HepG2 (cell line): ENCODE measurements around the gene EGFL8. TPM values are rescaled to one million over a fixed set of nuclear protein-coding genes. Genes with fewer than 3 reads are reported as not detected.

ENCODE experiments used
- HMG20B ChIP-seq: conservative IDR thresholded peaks from 2 replicates; pipeline ENCODE4 v1.6.1; 2016; ENCODE audit warnings: missing genetic modification reagents, missing compliant biosample characterization
- KAT2B ChIP-seq: fragments of 150-350 bp; IDR thresholded peaks from 2 replicates; pipeline ENCODE4 v1.6.1; 2014; ENCODE audit warnings: low read depth, low read length, borderline replicate concordance
- MTA3 ChIP-seq: sonication (generic); formaldehyde crosslinking; IDR thresholded peaks from 2 replicates; pipeline ENCODE4 v1.4.0; 2020; ENCODE audit warnings: missing genetic modification reagents
- STAG1 ChIP-seq: sonication (generic); formaldehyde crosslinking; IDR thresholded peaks from 2 replicates; pipeline ENCODE4 v1.4.0; 2020; ENCODE audit warnings: missing genetic modification reagents
- ZNF343 ChIP-seq: sonication (generic); formaldehyde crosslinking; IDR thresholded peaks from 2 replicates; pipeline ENCODE4 v1.4.0; 2020; ENCODE audit warnings: mild to moderate bottlenecking, missing genetic modification reagents
- ZSCAN21 ChIP-seq: sonication (generic); formaldehyde crosslinking; IDR thresholded peaks from 2 replicates; pipeline ENCODE4 v1.8.0; 2022; ENCODE audit warnings: mild to moderate bottlenecking, missing genetic modification reagents, moderate library complexity, borderline replicate concordance
- ZSCAN31 ChIP-seq: sonication (generic); formaldehyde crosslinking; IDR thresholded peaks from 2 replicates; pipeline ENCODE4 v1.5.0; 2020; ENCODE audit warnings: low read depth, mild to moderate bottlenecking, missing genetic modification reagents
- polyA plus RNA-seq, 8 experiments: library from polyadenylated mRNA; depleted of rRNA in 3 of 8; stranded (reverse) in 7 of 8; unstranded in 1 of 8; fragments of >200 nt; fragmentation: Illumina TruSeq in 4 of 8; extraction: Trizol in 4 of 8; gene quantifications; 2 replicates each; pipeline versions ENCODE4 v1.2.1 to v1.2.3, GENCODE V29; 2011 to 2016; ENCODE audit warnings: low read depth in 4 of 8, missing spikeins in 1 of 8, mixed read lengths in 1 of 8; ENCODE audit not compliant: insufficient read depth in 1 of 8
- total RNA-seq, 5 experiments: library from RNA; depleted of rRNA; stranded (reverse); fragments of >200 nt; fragmentation: Illumina TruSeq; extraction: Trizol; gene quantifications; 2 replicates each; pipeline ENCODE4 v1.2.3, GENCODE V29; 2016; ENCODE audit warnings: low read depth in 1 of 5
- TF ChIP-seq, protein P1 (sequence below): sonication (generic); formaldehyde crosslinking; IDR thresholded peaks from 2 replicates; pipeline ENCODE4 v1.4.0; 2020; ENCODE audit warnings: low read depth, mild to moderate bottlenecking, missing genetic modification reagents
- TF ChIP-seq, protein P2 (sequence below): sonication (generic); formaldehyde crosslinking; IDR thresholded peaks from 2 replicates; pipeline ENCODE4 v1.5.0; 2020; ENCODE audit warnings: mild to moderate bottlenecking, missing genetic modification reagents, borderline replicate concordance
- TF ChIP-seq, protein P3 (sequence below): sonication (generic); formaldehyde crosslinking; IDR thresholded peaks from 2 replicates; pipeline ENCODE4 v1.4.0; 2020; ENCODE audit warnings: mild to moderate bottlenecking, missing genetic modification reagents
- TF ChIP-seq, protein P4 (sequence below): sonication (generic); formaldehyde crosslinking; IDR thresholded peaks from 2 replicates; pipeline ENCODE4 v1.5.1; 2020; ENCODE audit warnings: missing genetic modification reagents, mild to moderate bottlenecking, borderline replicate concordance

The EGFL8 gene
- total and polyA plus RNA-seq, 2 of the 13 experiments (the other 11 are each of a cell fraction or from before 2014, with no cell fraction given), result 10.0 to 11.5 TPM

DNA sequence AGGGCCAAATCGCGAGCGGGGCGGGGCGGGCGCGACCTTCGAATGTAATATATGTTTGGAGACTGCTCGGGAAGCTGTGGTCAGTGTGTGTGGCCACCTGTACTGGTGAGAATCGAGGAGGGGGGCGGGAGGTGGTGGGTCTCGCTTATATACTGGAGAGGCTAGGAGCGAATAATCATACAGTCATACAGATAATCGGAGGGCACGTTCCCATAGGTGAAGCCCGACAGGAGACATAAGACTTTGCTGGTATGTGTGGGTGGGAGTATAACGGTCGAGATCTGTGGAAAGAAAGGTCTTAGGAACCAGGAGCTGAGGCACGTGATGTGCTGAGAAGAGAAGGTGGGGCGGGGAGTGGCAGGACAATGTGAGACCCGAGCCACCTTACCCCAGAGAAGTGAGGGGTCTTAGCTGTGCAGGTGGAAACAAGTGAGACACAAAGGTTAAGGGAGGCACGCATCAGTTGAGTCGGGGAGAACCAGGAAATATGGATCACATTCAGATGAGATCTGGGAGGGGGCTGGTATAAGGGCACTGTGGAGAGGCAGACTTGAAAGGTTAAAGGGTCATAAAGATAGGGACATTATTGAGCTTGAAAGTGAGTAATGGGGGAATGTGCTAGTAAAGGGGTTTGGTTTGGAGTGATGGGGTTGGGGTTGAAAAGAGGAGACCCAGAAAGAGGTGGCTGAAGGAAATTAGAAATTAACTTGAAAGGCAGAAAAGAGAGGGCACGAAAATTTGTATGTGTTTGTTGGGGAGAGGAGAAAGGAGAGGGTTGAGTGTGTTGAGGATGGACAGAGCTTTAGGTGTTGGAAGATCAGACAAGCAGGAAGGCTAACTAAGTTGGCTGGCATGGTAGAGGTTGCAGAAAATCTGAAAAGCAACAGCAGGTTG lies 14.4 kb downstream of the EGFL8 start (continued):
- TF ChIP-seq KAT2B (no peak), ZNF343 (no peak), STAG1 (no peak), MTA3 (CRISPR knock-in tag) (no peak), ZSCAN21 (CRISPR knock-in tag) (peak; percentile 30; the same call in 1 of the 2 replicates), ZSCAN31 (CRISPR knock-in tag) (no peak; the same call in 1 of the 2 replicates), HMG20B (0 out of 2 replicates have a peak, but pooled peaks have one; percentile 9)
- TF ChIP-seq, protein P1, sequence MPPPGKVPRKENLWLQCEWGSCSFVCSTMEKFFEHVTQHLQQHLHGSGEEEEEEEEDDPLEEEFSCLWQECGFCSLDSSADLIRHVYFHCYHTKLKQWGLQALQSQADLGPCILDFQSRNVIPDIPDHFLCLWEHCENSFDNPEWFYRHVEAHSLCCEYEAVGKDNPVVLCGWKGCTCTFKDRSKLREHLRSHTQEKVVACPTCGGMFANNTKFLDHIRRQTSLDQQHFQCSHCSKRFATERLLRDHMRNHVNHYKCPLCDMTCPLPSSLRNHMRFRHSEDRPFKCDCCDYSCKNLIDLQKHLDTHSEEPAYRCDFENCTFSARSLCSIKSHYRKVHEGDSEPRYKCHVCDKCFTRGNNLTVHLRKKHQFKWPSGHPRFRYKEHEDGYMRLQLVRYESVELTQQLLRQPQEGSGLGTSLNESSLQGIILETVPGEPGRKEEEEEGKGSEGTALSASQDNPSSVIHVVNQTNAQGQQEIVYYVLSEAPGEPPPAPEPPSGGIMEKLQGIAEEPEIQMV (CRISPR knock-in tag), result 0 out of 2 replicates have a peak, but pooled peaks have one; percentile 28
- TF ChIP-seq, protein P2, sequence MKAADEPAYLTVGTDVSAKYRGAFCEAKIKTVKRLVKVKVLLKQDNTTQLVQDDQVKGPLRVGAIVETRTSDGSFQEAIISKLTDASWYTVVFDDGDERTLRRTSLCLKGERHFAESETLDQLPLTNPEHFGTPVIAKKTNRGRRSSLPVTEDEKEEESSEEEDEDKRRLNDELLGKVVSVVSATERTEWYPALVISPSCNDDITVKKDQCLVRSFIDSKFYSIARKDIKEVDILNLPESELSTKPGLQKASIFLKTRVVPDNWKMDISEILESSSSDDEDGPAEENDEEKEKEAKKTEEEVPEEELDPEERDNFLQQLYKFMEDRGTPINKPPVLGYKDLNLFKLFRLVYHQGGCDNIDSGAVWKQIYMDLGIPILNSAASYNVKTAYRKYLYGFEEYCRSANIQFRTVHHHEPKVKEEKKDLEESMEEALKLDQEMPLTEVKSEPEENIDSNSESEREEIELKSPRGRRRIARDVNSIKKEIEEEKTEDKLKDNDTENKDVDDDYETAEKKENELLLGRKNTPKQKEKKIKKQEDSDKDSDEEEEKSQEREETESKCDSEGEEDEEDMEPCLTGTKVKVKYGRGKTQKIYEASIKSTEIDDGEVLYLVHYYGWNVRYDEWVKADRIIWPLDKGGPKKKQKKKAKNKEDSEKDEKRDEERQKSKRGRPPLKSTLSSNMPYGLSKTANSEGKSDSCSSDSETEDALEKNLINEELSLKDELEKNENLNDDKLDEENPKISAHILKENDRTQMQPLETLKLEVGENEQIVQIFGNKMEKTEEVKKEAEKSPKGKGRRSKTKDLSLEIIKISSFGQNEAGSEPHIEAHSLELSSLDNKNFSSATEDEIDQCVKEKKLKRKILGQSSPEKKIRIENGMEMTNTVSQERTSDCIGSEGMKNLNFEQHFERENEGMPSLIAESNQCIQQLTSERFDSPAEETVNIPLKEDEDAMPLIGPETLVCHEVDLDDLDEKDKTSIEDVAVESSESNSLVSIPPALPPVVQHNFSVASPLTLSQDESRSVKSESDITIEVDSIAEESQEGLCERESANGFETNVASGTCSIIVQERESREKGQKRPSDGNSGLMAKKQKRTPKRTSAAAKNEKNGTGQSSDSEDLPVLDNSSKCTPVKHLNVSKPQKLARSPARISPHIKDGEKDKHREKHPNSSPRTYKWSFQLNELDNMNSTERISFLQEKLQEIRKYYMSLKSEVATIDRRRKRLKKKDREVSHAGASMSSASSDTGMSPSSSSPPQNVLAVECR (CRISPR knock-in tag), result peak; percentile 78
- TF ChIP-seq, protein P3, sequence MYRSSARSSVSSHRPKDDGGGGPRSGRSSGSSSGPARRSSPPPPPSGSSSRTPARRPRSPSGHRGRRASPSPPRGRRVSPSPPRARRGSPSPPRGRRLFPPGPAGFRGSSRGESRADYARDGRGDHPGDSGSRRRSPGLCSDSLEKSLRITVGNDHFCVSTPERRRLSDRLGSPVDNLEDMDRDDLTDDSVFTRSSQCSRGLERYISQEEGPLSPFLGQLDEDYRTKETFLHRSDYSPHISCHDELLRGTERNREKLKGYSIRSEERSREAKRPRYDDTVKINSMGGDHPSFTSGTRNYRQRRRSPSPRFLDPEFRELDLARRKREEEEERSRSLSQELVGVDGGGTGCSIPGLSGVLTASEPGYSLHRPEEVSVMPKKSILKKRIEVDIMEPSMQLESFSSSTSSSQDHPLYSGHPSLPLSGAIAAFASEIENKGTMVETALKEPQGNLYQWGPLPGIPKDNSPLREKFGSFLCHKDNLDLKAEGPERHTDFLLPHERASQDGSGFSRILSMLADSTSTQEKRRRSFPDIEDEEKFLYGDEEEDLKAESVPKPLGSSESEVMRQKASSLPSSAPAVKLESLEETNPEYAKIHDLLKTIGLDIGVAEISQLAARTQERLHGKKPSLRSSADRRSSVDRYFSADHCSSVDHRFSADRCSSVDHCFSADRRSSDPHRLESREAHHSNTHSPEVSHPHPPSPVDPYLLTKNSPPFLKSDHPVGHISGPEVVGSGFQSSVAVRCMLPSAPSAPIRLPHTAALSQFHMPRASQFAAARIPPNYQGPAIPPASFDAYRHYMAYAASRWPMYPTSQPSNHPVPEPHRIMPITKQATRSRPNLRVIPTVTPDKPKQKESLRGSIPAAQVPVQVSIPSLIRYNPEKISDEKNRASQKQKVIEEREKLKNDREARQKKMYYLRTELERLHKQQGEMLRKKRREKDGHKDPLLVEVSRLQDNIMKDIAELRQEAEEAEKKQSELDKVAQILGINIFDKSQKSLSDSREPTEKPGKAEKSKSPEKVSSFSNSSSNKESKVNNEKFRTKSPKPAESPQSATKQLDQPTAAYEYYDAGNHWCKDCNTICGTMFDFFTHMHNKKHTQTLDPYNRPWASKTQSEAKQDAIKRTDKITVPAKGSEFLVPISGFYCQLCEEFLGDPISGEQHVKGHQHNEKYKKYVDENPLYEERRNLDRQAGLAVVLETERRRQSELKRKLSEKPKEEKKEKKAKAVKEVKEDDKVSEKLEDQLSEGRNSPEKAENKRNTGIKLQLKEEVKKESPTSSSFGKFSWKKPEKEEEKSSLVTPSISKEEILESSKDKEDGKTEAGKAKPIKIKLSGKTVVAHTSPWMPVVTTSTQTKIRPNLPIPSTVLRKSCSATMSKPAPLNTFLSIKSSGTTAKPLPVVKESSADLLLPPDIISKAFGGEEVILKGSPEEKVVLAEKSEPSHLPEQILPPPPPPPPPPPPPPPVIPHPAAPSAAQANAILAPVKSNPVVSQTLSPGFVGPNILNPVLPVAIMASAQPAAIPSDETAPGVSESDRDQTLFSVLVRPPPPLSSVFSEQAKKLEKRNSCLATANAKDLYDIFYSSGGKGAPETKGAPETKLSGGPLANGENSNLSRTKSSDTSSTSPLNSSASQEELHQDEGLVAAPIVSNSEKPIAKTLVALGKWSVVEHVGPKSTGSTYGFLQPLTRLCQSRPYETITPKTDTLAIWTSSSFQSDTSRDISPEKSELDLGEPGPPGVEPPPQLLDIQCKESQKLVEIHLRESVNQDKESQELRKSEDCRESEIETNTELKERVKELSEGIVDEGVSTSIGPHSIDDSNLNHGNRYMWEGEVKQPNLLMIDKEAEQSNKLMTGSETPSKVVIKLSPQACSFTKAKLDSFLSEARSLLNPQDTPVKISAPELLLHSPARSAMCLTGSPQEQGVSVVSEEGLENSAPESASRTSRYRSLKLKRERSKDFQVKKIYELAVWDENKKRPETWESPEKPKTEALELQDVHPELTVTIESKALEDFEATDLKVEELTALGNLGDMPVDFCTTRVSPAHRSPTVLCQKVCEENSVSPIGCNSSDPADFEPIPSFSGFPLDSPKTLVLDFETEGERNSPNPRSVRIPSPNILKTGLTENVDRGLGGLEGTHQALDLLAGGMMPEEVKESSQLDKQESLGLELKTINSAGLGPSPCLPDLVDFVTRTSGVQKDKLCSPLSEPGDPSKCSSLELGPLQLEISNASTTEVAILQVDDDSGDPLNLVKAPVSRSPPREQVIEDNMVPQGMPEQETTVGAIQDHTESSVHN (CRISPR knock-in tag), result no peak
- TF ChIP-seq, protein P4, sequence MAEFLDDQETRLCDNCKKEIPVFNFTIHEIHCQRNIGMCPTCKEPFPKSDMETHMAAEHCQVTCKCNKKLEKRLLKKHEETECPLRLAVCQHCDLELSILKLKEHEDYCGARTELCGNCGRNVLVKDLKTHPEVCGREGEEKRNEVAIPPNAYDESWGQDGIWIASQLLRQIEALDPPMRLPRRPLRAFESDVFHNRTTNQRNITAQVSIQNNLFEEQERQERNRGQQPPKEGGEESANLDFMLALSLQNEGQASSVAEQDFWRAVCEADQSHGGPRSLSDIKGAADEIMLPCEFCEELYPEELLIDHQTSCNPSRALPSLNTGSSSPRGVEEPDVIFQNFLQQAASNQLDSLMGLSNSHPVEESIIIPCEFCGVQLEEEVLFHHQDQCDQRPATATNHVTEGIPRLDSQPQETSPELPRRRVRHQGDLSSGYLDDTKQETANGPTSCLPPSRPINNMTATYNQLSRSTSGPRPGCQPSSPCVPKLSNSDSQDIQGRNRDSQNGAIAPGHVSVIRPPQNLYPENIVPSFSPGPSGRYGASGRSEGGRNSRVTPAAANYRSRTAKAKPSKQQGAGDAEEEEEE, result no peak
